ENCODE results near the gene WDTC1. TPM values are rescaled to one million over a fixed set of nuclear protein-coding genes. Genes with fewer than 3 reads are reported as not detected.

The WDTC1 gene
- total and polyA plus RNA-seq, 9 of the 15 experiments (the other 6 are each of a cell fraction or from before 2014, with no cell fraction given): 0.18 to 32.3 (median 8.8) TPM

DNA sequence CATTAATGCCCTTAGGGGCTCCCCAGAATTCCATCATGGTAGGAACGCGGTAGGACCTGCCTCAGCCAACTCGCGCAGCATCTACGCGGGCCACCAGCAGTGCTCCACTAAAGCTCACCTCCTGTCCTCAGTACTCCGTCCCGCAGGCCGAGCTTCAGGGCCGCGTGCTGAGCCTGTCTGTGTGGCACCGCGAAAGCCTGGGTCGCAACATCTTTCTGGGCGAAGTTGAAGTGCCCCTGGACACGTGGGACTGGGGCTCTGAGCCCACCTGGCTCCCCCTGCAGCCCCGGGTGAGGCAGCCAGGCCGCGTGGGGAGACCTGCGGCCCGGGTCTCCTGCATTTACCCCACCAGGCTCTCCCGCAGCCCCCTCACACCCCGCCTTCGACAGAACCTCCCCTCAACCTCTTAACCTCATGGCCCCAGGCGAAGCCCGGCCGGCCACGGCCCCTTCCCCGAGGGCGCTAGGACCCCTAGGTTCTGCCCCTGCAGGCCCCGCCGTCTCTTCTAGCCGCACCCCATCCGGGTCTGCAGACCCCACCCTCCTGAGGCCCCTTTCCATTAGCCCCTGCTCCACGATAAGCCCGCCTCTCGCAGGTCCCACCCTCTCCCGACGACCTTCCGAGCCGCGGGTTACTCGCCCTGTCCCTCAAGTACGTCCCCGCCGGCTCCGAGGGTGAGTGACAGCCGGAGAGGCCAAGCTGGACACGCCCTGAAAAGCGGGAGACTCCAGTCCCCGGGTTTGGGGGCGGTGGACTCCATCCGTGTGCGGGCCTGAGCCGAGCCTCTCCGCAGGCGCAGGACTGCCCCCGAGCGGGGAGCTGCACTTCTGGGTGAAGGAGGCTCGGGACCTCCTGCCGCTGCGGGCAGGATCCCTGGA is 116.5 kb downstream of the WDTC1 start (continued):
- TF ChIP-seq, protein P1, sequence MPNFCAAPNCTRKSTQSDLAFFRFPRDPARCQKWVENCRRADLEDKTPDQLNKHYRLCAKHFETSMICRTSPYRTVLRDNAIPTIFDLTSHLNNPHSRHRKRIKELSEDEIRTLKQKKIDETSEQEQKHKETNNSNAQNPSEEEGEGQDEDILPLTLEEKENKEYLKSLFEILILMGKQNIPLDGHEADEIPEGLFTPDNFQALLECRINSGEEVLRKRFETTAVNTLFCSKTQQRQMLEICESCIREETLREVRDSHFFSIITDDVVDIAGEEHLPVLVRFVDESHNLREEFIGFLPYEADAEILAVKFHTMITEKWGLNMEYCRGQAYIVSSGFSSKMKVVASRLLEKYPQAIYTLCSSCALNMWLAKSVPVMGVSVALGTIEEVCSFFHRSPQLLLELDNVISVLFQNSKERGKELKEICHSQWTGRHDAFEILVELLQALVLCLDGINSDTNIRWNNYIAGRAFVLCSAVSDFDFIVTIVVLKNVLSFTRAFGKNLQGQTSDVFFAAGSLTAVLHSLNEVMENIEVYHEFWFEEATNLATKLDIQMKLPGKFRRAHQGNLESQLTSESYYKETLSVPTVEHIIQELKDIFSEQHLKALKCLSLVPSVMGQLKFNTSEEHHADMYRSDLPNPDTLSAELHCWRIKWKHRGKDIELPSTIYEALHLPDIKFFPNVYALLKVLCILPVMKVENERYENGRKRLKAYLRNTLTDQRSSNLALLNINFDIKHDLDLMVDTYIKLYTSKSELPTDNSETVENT (CRISPR knock-in tag; IDR thresholded peaks at IDR 0.05): no peak
- TF ChIP-seq, protein P2, sequence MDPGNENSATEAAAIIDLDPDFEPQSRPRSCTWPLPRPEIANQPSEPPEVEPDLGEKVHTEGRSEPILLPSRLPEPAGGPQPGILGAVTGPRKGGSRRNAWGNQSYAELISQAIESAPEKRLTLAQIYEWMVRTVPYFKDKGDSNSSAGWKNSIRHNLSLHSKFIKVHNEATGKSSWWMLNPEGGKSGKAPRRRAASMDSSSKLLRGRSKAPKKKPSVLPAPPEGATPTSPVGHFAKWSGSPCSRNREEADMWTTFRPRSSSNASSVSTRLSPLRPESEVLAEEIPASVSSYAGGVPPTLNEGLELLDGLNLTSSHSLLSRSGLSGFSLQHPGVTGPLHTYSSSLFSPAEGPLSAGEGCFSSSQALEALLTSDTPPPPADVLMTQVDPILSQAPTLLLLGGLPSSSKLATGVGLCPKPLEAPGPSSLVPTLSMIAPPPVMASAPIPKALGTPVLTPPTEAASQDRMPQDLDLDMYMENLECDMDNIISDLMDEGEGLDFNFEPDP (CRISPR knock-in tag; IDR thresholded peaks at IDR 0.05): no peak
- TF ChIP-seq FOS (IDR thresholded peaks at IDR 0.05; ENCODE audit: extremely low read depth, insufficient read length) (no peak), POLR3G (IDR thresholded peaks at IDR 0.05; ENCODE audit: extremely low read depth, insufficient read length, insufficient replicate concordance) (no peak), PCBP2 (IDR thresholded peaks at IDR 0.05; ENCODE audit: low read depth, low read length, poor library complexity, severe bottlenecking) (no peak), ELF1 (tag; IDR thresholded peaks at IDR 0.05) (no peak), SMARCC2 (IDR thresholded peaks at IDR 0.05; ENCODE audit: low read depth) (no peak), TGIF2 (CRISPR knock-in tag; IDR thresholded peaks at IDR 0.05) (no peak), ZNF75A (CRISPR knock-in tag; IDR thresholded peaks at IDR 0.05) (no peak), RNF2 (IDR thresholded peaks at IDR 0.05) (no peak), POLR2H (tag; IDR thresholded peaks at IDR 0.05; ENCODE audit: low read depth) (no peak), CSDE1 (IDR thresholded peaks at IDR 0.05) (no peak), POLR2B (IDR thresholded peaks at IDR 0.05; ENCODE audit: low read depth, partially characterized antibody) (no peak), GABPB2 (CRISPR knock-in tag; conservative IDR thresholded peaks at IDR 0.05) (no peak), NFIX (CRISPR knock-in tag; IDR thresholded peaks at IDR 0.05; ENCODE audit: low read depth) (no peak), POLR2AphosphoS2 (IDR thresholded peaks at IDR 0.05; ENCODE audit: low read length) (no peak), TAF1 (IDR thresholded peaks at IDR 0.05; ENCODE audit: control insufficient read depth, extremely low read depth, insufficient read depth, low read length, severe bottlenecking) (no peak), SIX5 (IDR thresholded peaks at IDR 0.05; ENCODE audit: borderline replicate concordance in 1 of 2, insufficient read depth in 1 of 2, low read depth in 1 of 2, low read length in 2 of 2) (no peak), ASH1L (IDR thresholded peaks at IDR 0.05; ENCODE audit: borderline replicate concordance, low read depth, partially characterized antibody) (no peak), ZNF3 (CRISPR knock-in tag; IDR thresholded peaks at IDR 0.05) (no peak), NONO (IDR thresholded peaks at IDR 0.05; ENCODE audit: low read depth in 2 of 2, low read length in 1 of 2) (peak in 1 of 2 experiments; percentile 46; a peak in 1 of 4 replicates), XRCC4 (IDR thresholded peaks at IDR 0.05; ENCODE audit: extremely low read depth, insufficient read depth, insufficient read length) (no peak), ZNF282 (CRISPR knock-in tag; IDR thresholded peaks at IDR 0.05) (no peak), RBM22 (IDR thresholded peaks at IDR 0.05; ENCODE audit: low read depth, low read length, poor library complexity, severe bottlenecking) (peak; percentile 4), SP2 (IDR thresholded peaks at IDR 0.05; ENCODE audit: extremely low read depth, low read depth, low read length, poor library complexity, severe bottlenecking) (no peak)

All from K562 (cell line).